KMS-11 (cell line): ENCODE measurements around the gene WDR17.

Source experiments
- H2AFZ ChIP-seq: fragments of 200-600 bp; sonication (generic); 2 replicates; pipeline ENCODE4 v1.6.1; 2016; ENCODE audit warnings: antibody characterized with exemption, mixed run types, low read depth
- H3K27ac ChIP-seq: fragments of 200-600 bp; sonication (generic); 2 replicates; pipeline ENCODE4 v1.6.1; 2016; ENCODE audit warnings: mild to moderate bottlenecking, mixed run types
- H3K27me3 ChIP-seq: fragments of 200-600 bp; sonication (generic); 2 replicates; pipeline ENCODE4 v1.6.1; 2017; ENCODE audit warnings: mild to moderate bottlenecking, low read depth, mixed run types, moderate library complexity; ENCODE audit not compliant: insufficient read depth
- H3K36me3 ChIP-seq: fragments of 200-600 bp; sonication (generic); 2 replicates; pipeline ENCODE4 v1.6.1; 2017; ENCODE audit warnings: mild to moderate bottlenecking, mixed run types; ENCODE audit not compliant: insufficient read depth
- H3K4me1 ChIP-seq: fragments of 200-600 bp; sonication (generic); 2 replicates; pipeline ENCODE4 v1.6.1; 2016; ENCODE audit warnings: mild to moderate bottlenecking, low read depth, mixed run types; ENCODE audit not compliant: poor library complexity, severe bottlenecking
- H3K4me2 ChIP-seq: fragments of 200-600 bp; sonication (generic); 2 replicates; pipeline ENCODE4 v1.7.0; 2016; ENCODE audit warnings: mild to moderate bottlenecking, mixed run types
- H3K4me3 ChIP-seq: fragments of 200-600 bp; sonication (generic); IDR thresholded peaks from 2 replicates; pipeline ENCODE4 v1.6.1; 2017; ENCODE audit warnings: low read depth, low read length, mixed read lengths; ENCODE audit not compliant: insufficient read depth
- H3K79me2 ChIP-seq: fragments of 200-600 bp; sonication (generic); 2 replicates; pipeline ENCODE4 v1.6.1; 2016; ENCODE audit warnings: low read depth, mixed run types; ENCODE audit not compliant: insufficient read depth
- H3K9ac ChIP-seq: fragments of 200-600 bp; sonication (generic); 2 replicates; pipeline ENCODE4 v1.6.1; 2016; ENCODE audit warnings: mild to moderate bottlenecking, mixed run types
- H4K20me1 ChIP-seq: fragments of 200-600 bp; sonication (generic); 2 replicates; pipeline ENCODE4 v1.6.1; 2016; ENCODE audit warnings: mild to moderate bottlenecking, mixed run types; ENCODE audit not compliant: insufficient read depth
- CTCF ChIP-seq: fragments of 200-600 bp; sonication (generic); conservative IDR thresholded peaks from 2 replicates; pipeline ENCODE4 v1.6.1; 2017; ENCODE audit warnings: low read depth, mild to moderate bottlenecking, antibody characterized with exemption, low read length, moderate library complexity, mixed read lengths

WDR17 gene

GRCh38 chr4:176188654-176189053, 123.0 kb downstream of the WDR17 start:
- H3K27ac ChIP-seq = no peak overlapping the region
- H3K27me3 ChIP-seq = no peaks in the 10 kb centered on the region
- H3K79me2 ChIP-seq = no peaks in the 10 kb centered on the region
- H3K9ac ChIP-seq = no peak overlapping the region
- no peak overlapping the region for H3K4me3 ChIP-seq
- no peaks in the 10 kb centered on the region for H3K4me1 ChIP-seq
- no peaks in the 10 kb centered on the region for H4K20me1 ChIP-seq
- TF ChIP-seq CTCF = no peak
- H3K4me2 ChIP-seq = no peak overlapping the region
- no peaks in the 10 kb centered on the region for H3K36me3 ChIP-seq
- no peak overlapping the region for H2AFZ ChIP-seq

GRCh38 chr4:176189891-176190795, 124.5 kb downstream of the WDR17 start:
- Histone ChIP-seq H3K4me2 (no peak overlapping the region), H3K27ac (no peak overlapping the region), H3K79me2 (no peaks in the 10 kb centered on the region), H3K4me1 (peaks cover 8% of the 10 kb centered on the region), H3K27me3 (no peaks in the 10 kb centered on the region), H3K9ac (no peak overlapping the region), H3K4me3 (no peak overlapping the region), H4K20me1 (no peaks in the 10 kb centered on the region), H3K36me3 (no peaks in the 10 kb centered on the region), H2AFZ (no peak overlapping the region)
- TF ChIP-seq CTCF = no peak

- Histone ChIP-seq H4K20me1 (no peaks in the 10 kb centered on the region), H2AFZ (no peak overlapping the region), H3K9ac (no peak overlapping the region), H3K27me3 (no peaks in the 10 kb centered on the region), H3K4me1 (peaks cover 21% of the 10 kb centered on the region), H3K27ac (no peak overlapping the region), H3K79me2 (no peaks in the 10 kb centered on the region), H3K4me3 (no peak overlapping the region), H3K4me2 (no peak overlapping the region), H3K36me3 (no peaks in the 10 kb centered on the region)
- no peak for TF ChIP-seq CTCF
Measured at GRCh38 chr4:176191974-176192373, 126.3 kb downstream of the WDR17 start.

GRCh38 chr4:176193126-176193525, 127.5 kb downstream of the WDR17 start:
- Histone ChIP-seq H3K27ac (no peak overlapping the region), H3K4me3 (no peak overlapping the region), H3K9ac (no peak overlapping the region), H3K4me1 (peaks cover 21% of the 10 kb centered on the region), H3K79me2 (no peaks in the 10 kb centered on the region), H3K27me3 (no peaks in the 10 kb centered on the region), H2AFZ (no peak overlapping the region), H3K4me2 (no peak overlapping the region), H4K20me1 (no peaks in the 10 kb centered on the region), H3K36me3 (no peaks in the 10 kb centered on the region)
- TF ChIP-seq CTCF = no peak
